Stimulated activated CD4-positive, alpha-beta T cell treated with anti-CD3 and anti-CD28 coated beads, TNF-alpha, amount 100 ng/mL, for 48 hours (primary cell): Measurements from ENCODE around the gene ARV1.
"Not testable (repeated sequence)": the region's sequence is repeated elsewhere in the genome, so short reads cannot be mapped to it uniquely, and the experiment has no call there.

Source experiments
- DNase-seq, 3 donors: peaks; one replicate each; pipeline ENCODE4 v3.0.0-alpha.2; 2020; ENCODE audit warnings: low read depth in 3 of 3

Gene ARV1

GRCh38 chr1:231019711-231020110 is 40.8 kb downstream of the ARV1 start:
- no peak for DNase-seq

- DNase-seq: no peak
Measured at GRCh38 chr1:231020139-231020601, 41.3 kb downstream of the ARV1 start.

- no peak for DNase-seq
Measured at GRCh38 chr1:231020816-231021215, 41.9 kb downstream of the ARV1 start.

GRCh38 chr1:231021540-231022031 is 42.7 kb downstream of the ARV1 start:
- no peak for DNase-seq

- not testable (repeated sequence) for DNase-seq
Measured at GRCh38 chr1:231022543-231022942, 43.6 kb downstream of the ARV1 start.

GRCh38 chr1:231023150-231023549 is 44.3 kb downstream of the ARV1 start:
- DNase-seq: no peak

- no peak for DNase-seq
Measured at GRCh38 chr1:231026576-231026975, 47.7 kb downstream of the ARV1 start.

GRCh38 chr1:231027136-231027925 is 48.4 kb downstream of the ARV1 start:
- DNase-seq: no peak

- no peak for DNase-seq
Measured at GRCh38 chr1:231027971-231028370, 49.1 kb downstream of the ARV1 start.

- DNase-seq: no peak
Measured at GRCh38 chr1:231028682-231029081, 49.8 kb downstream of the ARV1 start.

GRCh38 chr1:231029247-231029646 is 50.4 kb downstream of the ARV1 start:
- DNase-seq: not testable (repeated sequence)

- DNase-seq: no peak
Measured at GRCh38 chr1:231029841-231030240, 50.9 kb downstream of the ARV1 start.

- DNase-seq: no peak
Measured at GRCh38 chr1:231032963-231033362, 54.1 kb downstream of the ARV1 start.

GRCh38 chr1:231035799-231036198 is 56.9 kb downstream of the ARV1 start:
- DNase-seq: no peak

GRCh38 chr1:231036416-231036815 is 57.5 kb downstream of the ARV1 start:
- no peak for DNase-seq

- no peak for DNase-seq
Measured at GRCh38 chr1:231037585-231038517, 59.0 kb downstream of the ARV1 start.

GRCh38 chr1:231039161-231040018 is 60.5 kb downstream of the ARV1 start:
- DNase-seq: peak; percentile 4 to 35 (median 7)

GRCh38 chr1:231040019-231040799 is 61.3 kb downstream of the ARV1 start, which contains the start of gene FAM89A:
TSS of gene FAM89A (minus strand) at chr1:231040254. CDS start at chr1:231040211, 43 bp downstream.
- DNase-seq: peak; percentile 36 to 83 (median 46)

GRCh38 chr1:231040800-231041718 is 62.2 kb downstream of the ARV1 start:
- DNase-seq: no peak
